GM23338 (cell line): ENCODE measurements around the gene KATNAL1. TPM values are rescaled to one million over a fixed set of nuclear protein-coding genes. Genes with fewer than 3 reads are reported as not detected.

Source experiments
- ATAC-seq: fragments of 200-7000 bp; cut with Tn5 transposase; 3 replicates; pipeline ENCODE4 v1.9.1; 2020
- DNase-seq: peaks from one replicate; pipeline ENCODE4 v3.0.0-alpha.2; 2015; ENCODE audit warnings: low spot score
- H2AFZ ChIP-seq: fragments of 200-600 bp; sonication (generic); 2 replicates; pipeline ENCODE4 v1.8.0; 2016; ENCODE audit warnings: antibody characterized with exemption, mild to moderate bottlenecking, moderate library complexity
- H3F3A ChIP-seq: fragments of 200-600 bp; sonication (generic); replicated peaks from 2 replicates; pipeline ENCODE4 v1.8.0; 2017; ENCODE audit warnings: antibody characterized with exemption, mixed run types, low read depth
- H3K27ac ChIP-seq: fragments of 200-600 bp; sonication (generic); 2 replicates; pipeline ENCODE4 v1.6.1; 2016; ENCODE audit warnings: low read depth
- H3K27me3 ChIP-seq: fragments of 200-600 bp; sonication (generic); 2 replicates; pipeline ENCODE4 v1.8.0; 2016; ENCODE audit warnings: mild to moderate bottlenecking, mixed run types, moderate library complexity; ENCODE audit not compliant: insufficient read depth
- H3K36me3 ChIP-seq: fragments of 200-600 bp; sonication (generic); 2 replicates; pipeline ENCODE4 v1.8.0; 2016; ENCODE audit warnings: mild to moderate bottlenecking; ENCODE audit not compliant: insufficient read depth
- H3K4me1 ChIP-seq: fragments of 200-600 bp; sonication (generic); 2 replicates; pipeline ENCODE4 v1.8.0; 2016; ENCODE audit warnings: mild to moderate bottlenecking, moderate library complexity; ENCODE audit not compliant: insufficient read depth
- H3K4me2 ChIP-seq: fragments of 200-600 bp; sonication (generic); 2 replicates; pipeline ENCODE4 v1.7.1; 2017; ENCODE audit warnings: mixed run types
- H3K4me3 ChIP-seq: fragments of 200-600 bp; sonication (generic); 2 replicates; pipeline ENCODE4 v1.6.1; 2016; ENCODE audit warnings: mixed run types
- H3K79me2 ChIP-seq: fragments of 200-600 bp; sonication (generic); replicated peaks from 2 replicates; pipeline ENCODE4 v1.8.0; 2017; ENCODE audit warnings: mild to moderate bottlenecking; ENCODE audit not compliant: insufficient read depth
- H3K9me2 ChIP-seq: fragments of 200-600 bp; sonication (generic); 2 replicates; pipeline ENCODE4 v1.8.0; 2017; ENCODE audit not compliant: insufficient read depth
- H4K20me1 ChIP-seq: fragments of 200-600 bp; sonication (generic); replicated peaks from 2 replicates; pipeline ENCODE4 v1.8.0; 2017; ENCODE audit warnings: mild to moderate bottlenecking; ENCODE audit not compliant: insufficient read depth
- H3K27ac Mint-ChIP-seq: 2 replicates; pipeline ENCODE4 v1.8.0; 2020; ENCODE audit warnings: inconsistent platforms, mild to moderate bottlenecking, moderate library complexity, mixed read lengths
- H3K27me3 Mint-ChIP-seq: 3 replicates; pipeline ENCODE4 v1.8.0; 2022; ENCODE audit warnings: low read depth, mild to moderate bottlenecking, moderate library complexity, mixed read lengths, inconsistent platforms; ENCODE audit not compliant: insufficient read depth, poor library complexity
- H3K36me3 Mint-ChIP-seq: 3 replicates; pipeline ENCODE4 v1.8.0; 2021; ENCODE audit warnings: low read depth, mild to moderate bottlenecking, inconsistent platforms, moderate library complexity, mixed read lengths
- H3K4me1 Mint-ChIP-seq: 3 replicates; pipeline ENCODE4 v1.8.0; 2020; ENCODE audit warnings: mild to moderate bottlenecking, inconsistent platforms, mixed read lengths
- H3K4me3 Mint-ChIP-seq: 3 replicates; pipeline ENCODE4 v1.8.0; 2021; ENCODE audit warnings: moderate library complexity, mild to moderate bottlenecking, inconsistent platforms, mixed read lengths
- H3K9me3 Mint-ChIP-seq: 3 replicates; pipeline ENCODE4 v1.8.0; 2020; ENCODE audit warnings: moderate library complexity, mild to moderate bottlenecking, inconsistent platforms, mixed read lengths
- CREB1 ChIP-seq: fragments of 250-450 bp; sonication (Bioruptor Pico); IDR thresholded peaks from 2 replicates; pipeline ENCODE4 v1.5.0; 2020; ENCODE audit warnings: low read depth, mild to moderate bottlenecking, moderate library complexity
- EZH2 ChIP-seq: fragments of 200-600 bp; sonication (generic); IDR thresholded peaks from one replicate; pipeline ENCODE4 v1.8.0; 2017; ENCODE audit warnings: antibody characterized with exemption, mild to moderate bottlenecking, low read depth; ENCODE audit not compliant: unreplicated experiment
- EZH2phosphoT487 ChIP-seq: fragments of 200-600 bp; sonication (generic); IDR thresholded peaks from one replicate; pipeline ENCODE4 v1.8.1; 2018; ENCODE audit warnings: antibody characterized with exemption; ENCODE audit not compliant: unreplicated experiment
- JUNB ChIP-seq: IDR thresholded peaks from one replicate; pipeline ENCODE4 v1.6.1; 2016; ENCODE audit warnings: antibody characterized with exemption; ENCODE audit not compliant: unreplicated experiment
- NANOG ChIP-seq: IDR thresholded peaks from 2 replicates; pipeline ENCODE4 v1.6.1; 2016; ENCODE audit warnings: antibody characterized with exemption, borderline replicate concordance
- POLR2AphosphoS5 ChIP-seq: IDR thresholded peaks from 2 replicates; pipeline ENCODE4 v1.6.1; 2016; ENCODE audit warnings: antibody characterized with exemption, low read depth
- STAT1 ChIP-seq: IDR thresholded peaks from one replicate; pipeline ENCODE4 v1.6.1; 2016; ENCODE audit warnings: antibody characterized with exemption; ENCODE audit not compliant: unreplicated experiment
- ZNF114 ChIP-seq: fragments of 250-450 bp; sonication (Bioruptor Pico); IDR thresholded peaks from 2 replicates; pipeline ENCODE4 v1.5.0; 2020; ENCODE audit warnings: mild to moderate bottlenecking, moderate library complexity
- ZNF331 ChIP-seq: fragments of 250-450 bp; sonication (Bioruptor Pico); IDR thresholded peaks from 2 replicates; pipeline ENCODE4 v1.5.0; 2020; ENCODE audit warnings: low read depth, mild to moderate bottlenecking, moderate library complexity
- polyA plus RNA-seq: library from polyadenylated mRNA; unstranded; fragments of >200 nt; fragmentation: Nextera tagmentation; extraction: Ambion mirVana; gene quantifications from 2 replicates; pipeline ENCODE4 v1.2.1, GENCODE V29; 2016
- total RNA-seq: library from RNA; depleted of rRNA; stranded (reverse); fragments of >200 nt; shearing (Covaris generic); gene quantifications from 2 replicates; pipeline ENCODE4 v1.2.3, GENCODE V29; 2014
- TF ChIP-seq, protein P1 (sequence below): fragments of 250-450 bp; sonication (Bioruptor Pico); IDR thresholded peaks from 2 replicates; pipeline ENCODE4 v1.5.0; 2020; ENCODE audit warnings: mild to moderate bottlenecking, moderate library complexity
- TF ChIP-seq, protein P2 (sequence below): IDR thresholded peaks from 2 replicates; pipeline ENCODE4 v1.6.1; 2016; ENCODE audit warnings: antibody characterized with exemption
- TF ChIP-seq, protein P3 (sequence below): IDR thresholded peaks from one replicate; pipeline ENCODE4 v1.6.1; 2018; ENCODE audit warnings: antibody characterized with exemption; ENCODE audit not compliant: unreplicated experiment
- TF ChIP-seq, protein P4 (sequence below), 2 experiments: fragments of 200-600 bp in 1 of 2; sonication (generic) in 1 of 2; conservative IDR thresholded peaks; 2 replicates each; pipeline versions ENCODE4 v1.5.1 to v1.6.1; 2016 to 2017; ENCODE audit warnings: antibody characterized with exemption in 2 of 2, low read depth in 2 of 2, mild to moderate bottlenecking in 2 of 2, moderate library complexity in 1 of 2

The KATNAL1 gene
- total and polyA plus RNA-seq, 2 experiments from 2014 or later, result 6.1 to 11.5 TPM

DNA sequence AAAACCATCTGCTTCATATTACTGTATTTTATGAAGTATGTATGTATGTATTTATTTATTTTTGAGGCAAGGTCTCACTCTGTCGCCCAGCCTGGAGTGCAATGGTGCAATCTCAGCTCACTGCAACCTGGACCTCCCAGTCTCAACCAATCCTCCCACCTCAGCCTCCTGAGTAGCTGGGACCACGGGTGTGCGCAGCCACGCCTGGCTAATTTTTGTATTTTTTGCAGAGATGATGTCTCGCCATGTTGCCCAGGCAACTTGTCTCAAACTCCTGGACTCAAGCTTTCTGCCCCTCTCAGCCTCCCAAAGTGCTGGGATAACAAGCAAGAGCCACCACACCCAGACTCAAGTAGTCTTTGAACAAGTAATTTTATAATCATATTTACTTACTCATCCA lies 5.5 kb downstream of the KATNAL1 start:
- H3K9me3 Mint-ChIP-seq, result no peaks in the 10 kb centered on the region
- H3K36me3 Mint-ChIP-seq, result no peaks in the 10 kb centered on the region
- H3K27me3 Mint-ChIP-seq, result no peaks in the 10 kb centered on the region
- peaks cover 25% of the 10 kb centered on the region for H3K4me1 Mint-ChIP-seq
- ATAC-seq (no peak), DNase-seq (no peak)
- Histone ChIP-seq H3K36me3 (no peaks in the 10 kb centered on the region), H3F3A (no peaks in the 10 kb centered on the region), H3K9me2 (no peaks in the 10 kb centered on the region), H3K4me3 (no peak overlapping the region), H3K79me2 (peaks cover 93% of the 10 kb centered on the region), H3K4me1 (peaks cover 4% of the 10 kb centered on the region; the same call in 1 of the 2 replicates), H4K20me1 (no peaks in the 10 kb centered on the region), H3K4me2 (no peak overlapping the region), H2AFZ (no peak overlapping the region), H3K27me3 (no peaks in the 10 kb centered on the region), H3K27ac (no peak overlapping the region)
- no peak overlapping the region for H3K27ac Mint-ChIP-seq
- TF ChIP-seq EZH2phosphoT487, result no peak
- TF ChIP-seq POLR2AphosphoS5, result no peak
- TF ChIP-seq, protein P1, sequence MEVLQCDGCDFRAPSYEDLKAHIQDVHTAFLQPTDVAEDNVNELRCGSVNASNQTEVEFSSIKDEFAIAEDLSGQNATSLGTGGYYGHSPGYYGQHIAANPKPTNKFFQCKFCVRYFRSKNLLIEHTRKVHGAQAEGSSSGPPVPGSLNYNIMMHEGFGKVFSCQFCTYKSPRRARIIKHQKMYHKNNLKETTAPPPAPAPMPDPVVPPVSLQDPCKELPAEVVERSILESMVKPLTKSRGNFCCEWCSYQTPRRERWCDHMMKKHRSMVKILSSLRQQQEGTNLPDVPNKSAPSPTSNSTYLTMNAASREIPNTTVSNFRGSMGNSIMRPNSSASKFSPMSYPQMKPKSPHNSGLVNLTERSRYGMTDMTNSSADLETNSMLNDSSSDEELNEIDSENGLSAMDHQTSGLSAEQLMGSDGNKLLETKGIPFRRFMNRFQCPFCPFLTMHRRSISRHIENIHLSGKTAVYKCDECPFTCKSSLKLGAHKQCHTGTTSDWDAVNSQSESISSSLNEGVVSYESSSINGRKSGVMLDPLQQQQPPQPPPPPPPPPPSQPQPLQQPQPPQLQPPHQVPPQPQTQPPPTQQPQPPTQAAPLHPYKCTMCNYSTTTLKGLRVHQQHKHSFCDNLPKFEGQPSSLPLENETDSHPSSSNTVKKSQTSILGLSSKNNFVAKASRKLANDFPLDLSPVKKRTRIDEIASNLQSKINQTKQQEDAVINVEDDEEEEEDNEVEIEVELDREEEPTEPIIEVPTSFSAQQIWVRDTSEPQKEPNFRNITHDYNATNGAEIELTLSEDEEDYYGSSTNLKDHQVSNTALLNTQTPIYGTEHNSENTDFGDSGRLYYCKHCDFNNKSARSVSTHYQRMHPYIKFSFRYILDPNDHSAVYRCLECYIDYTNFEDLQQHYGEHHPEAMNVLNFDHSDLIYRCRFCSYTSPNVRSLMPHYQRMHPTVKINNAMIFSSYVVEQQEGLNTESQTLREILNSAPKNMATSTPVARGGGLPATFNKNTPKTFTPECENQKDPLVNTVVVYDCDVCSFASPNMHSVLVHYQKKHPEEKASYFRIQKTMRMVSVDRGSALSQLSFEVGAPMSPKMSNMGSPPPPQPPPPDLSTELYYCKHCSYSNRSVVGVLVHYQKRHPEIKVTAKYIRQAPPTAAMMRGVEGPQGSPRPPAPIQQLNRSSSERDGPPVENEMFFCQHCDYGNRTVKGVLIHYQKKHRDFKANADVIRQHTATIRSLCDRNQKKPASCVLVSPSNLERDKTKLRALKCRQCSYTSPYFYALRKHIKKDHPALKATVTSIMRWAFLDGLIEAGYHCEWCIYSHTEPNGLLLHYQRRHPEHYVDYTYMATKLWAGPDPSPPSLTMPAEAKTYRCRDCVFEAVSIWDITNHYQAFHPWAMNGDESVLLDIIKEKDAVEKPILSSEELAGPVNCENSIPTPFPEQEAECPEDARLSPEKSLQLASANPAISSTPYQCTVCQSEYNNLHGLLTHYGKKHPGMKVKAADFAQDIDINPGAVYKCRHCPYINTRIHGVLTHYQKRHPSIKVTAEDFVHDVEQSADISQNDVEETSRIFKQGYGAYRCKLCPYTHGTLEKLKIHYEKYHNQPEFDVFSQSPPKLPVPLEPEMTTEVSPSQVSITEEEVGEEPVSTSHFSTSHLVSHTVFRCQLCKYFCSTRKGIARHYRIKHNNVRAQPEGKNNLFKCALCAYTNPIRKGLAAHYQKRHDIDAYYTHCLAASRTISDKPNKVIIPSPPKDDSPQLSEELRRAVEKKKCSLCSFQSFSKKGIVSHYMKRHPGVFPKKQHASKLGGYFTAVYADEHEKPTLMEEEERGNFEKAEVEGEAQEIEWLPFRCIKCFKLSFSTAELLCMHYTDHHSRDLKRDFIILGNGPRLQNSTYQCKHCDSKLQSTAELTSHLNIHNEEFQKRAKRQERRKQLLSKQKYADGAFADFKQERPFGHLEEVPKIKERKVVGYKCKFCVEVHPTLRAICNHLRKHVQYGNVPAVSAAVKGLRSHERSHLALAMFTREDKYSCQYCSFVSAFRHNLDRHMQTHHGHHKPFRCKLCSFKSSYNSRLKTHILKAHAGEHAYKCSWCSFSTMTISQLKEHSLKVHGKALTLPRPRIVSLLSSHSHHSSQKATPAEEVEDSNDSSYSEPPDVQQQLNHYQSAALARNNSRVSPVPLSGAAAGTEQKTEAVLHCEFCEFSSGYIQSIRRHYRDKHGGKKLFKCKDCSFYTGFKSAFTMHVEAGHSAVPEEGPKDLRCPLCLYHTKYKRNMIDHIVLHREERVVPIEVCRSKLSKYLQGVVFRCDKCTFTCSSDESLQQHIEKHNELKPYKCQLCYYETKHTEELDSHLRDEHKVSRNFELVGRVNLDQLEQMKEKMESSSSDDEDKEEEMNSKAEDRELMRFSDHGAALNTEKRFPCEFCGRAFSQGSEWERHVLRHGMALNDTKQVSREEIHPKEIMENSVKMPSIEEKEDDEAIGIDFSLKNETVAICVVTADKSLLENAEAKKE (CRISPR knock-in tag), result no peak
- no peak for TF ChIP-seq CREB1 (CRISPR knock-in tag)
- TF ChIP-seq, protein P2, sequence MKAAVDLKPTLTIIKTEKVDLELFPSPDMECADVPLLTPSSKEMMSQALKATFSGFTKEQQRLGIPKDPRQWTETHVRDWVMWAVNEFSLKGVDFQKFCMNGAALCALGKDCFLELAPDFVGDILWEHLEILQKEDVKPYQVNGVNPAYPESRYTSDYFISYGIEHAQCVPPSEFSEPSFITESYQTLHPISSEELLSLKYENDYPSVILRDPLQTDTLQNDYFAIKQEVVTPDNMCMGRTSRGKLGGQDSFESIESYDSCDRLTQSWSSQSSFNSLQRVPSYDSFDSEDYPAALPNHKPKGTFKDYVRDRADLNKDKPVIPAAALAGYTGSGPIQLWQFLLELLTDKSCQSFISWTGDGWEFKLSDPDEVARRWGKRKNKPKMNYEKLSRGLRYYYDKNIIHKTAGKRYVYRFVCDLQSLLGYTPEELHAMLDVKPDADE, result no peak
- TF ChIP-seq, protein P3, sequence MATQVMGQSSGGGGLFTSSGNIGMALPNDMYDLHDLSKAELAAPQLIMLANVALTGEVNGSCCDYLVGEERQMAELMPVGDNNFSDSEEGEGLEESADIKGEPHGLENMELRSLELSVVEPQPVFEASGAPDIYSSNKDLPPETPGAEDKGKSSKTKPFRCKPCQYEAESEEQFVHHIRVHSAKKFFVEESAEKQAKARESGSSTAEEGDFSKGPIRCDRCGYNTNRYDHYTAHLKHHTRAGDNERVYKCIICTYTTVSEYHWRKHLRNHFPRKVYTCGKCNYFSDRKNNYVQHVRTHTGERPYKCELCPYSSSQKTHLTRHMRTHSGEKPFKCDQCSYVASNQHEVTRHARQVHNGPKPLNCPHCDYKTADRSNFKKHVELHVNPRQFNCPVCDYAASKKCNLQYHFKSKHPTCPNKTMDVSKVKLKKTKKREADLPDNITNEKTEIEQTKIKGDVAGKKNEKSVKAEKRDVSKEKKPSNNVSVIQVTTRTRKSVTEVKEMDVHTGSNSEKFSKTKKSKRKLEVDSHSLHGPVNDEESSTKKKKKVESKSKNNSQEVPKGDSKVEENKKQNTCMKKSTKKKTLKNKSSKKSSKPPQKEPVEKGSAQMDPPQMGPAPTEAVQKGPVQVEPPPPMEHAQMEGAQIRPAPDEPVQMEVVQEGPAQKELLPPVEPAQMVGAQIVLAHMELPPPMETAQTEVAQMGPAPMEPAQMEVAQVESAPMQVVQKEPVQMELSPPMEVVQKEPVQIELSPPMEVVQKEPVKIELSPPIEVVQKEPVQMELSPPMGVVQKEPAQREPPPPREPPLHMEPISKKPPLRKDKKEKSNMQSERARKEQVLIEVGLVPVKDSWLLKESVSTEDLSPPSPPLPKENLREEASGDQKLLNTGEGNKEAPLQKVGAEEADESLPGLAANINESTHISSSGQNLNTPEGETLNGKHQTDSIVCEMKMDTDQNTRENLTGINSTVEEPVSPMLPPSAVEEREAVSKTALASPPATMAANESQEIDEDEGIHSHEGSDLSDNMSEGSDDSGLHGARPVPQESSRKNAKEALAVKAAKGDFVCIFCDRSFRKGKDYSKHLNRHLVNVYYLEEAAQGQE, result no peak
- TF ChIP-seq EZH2, result no peak
- no peak for TF ChIP-seq JUNB
- TF ChIP-seq, protein P4, sequence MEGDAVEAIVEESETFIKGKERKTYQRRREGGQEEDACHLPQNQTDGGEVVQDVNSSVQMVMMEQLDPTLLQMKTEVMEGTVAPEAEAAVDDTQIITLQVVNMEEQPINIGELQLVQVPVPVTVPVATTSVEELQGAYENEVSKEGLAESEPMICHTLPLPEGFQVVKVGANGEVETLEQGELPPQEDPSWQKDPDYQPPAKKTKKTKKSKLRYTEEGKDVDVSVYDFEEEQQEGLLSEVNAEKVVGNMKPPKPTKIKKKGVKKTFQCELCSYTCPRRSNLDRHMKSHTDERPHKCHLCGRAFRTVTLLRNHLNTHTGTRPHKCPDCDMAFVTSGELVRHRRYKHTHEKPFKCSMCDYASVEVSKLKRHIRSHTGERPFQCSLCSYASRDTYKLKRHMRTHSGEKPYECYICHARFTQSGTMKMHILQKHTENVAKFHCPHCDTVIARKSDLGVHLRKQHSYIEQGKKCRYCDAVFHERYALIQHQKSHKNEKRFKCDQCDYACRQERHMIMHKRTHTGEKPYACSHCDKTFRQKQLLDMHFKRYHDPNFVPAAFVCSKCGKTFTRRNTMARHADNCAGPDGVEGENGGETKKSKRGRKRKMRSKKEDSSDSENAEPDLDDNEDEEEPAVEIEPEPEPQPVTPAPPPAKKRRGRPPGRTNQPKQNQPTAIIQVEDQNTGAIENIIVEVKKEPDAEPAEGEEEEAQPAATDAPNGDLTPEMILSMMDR (conservative IDR thresholded peaks at IDR 0.05; ENCODE audit: low read depth in 2 of 2), result no peak
- no peak for TF ChIP-seq ZNF114 (CRISPR knock-in tag)
- no peak for TF ChIP-seq STAT1
- no peak for TF ChIP-seq NANOG
- TF ChIP-seq ZNF331, result no peak
- no peak overlapping the region for H3K4me3 Mint-ChIP-seq
